ENCODE results near the gene SNORC.

DNA sequence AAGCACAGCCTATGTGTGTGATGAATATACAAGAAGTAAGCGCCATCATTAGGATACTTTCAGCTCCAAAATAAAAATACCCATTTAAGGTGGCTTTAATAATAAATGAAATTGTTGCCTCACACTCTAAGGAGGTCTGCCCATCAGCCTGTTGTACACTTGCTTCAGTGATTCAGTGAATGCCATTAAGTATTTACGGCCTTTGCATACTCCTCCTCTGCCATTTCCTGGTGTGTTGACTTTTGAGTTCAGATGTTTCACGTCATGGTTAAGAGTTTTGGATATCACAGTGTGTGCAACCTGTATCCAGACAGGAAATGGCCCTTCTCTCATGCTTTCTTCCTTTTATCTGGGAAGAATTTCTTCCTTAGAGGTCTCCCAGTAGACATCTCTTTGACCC lies 38.6 kb upstream of the SNORC start:
- TF ChIP-seq RAD21 (IDR thresholded peaks at IDR 0.05; ENCODE audit: low read length) = no peak
- TF ChIP-seq, protein P1, sequence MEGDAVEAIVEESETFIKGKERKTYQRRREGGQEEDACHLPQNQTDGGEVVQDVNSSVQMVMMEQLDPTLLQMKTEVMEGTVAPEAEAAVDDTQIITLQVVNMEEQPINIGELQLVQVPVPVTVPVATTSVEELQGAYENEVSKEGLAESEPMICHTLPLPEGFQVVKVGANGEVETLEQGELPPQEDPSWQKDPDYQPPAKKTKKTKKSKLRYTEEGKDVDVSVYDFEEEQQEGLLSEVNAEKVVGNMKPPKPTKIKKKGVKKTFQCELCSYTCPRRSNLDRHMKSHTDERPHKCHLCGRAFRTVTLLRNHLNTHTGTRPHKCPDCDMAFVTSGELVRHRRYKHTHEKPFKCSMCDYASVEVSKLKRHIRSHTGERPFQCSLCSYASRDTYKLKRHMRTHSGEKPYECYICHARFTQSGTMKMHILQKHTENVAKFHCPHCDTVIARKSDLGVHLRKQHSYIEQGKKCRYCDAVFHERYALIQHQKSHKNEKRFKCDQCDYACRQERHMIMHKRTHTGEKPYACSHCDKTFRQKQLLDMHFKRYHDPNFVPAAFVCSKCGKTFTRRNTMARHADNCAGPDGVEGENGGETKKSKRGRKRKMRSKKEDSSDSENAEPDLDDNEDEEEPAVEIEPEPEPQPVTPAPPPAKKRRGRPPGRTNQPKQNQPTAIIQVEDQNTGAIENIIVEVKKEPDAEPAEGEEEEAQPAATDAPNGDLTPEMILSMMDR (conservative IDR thresholded peaks at IDR 0.05; ENCODE audit: low read depth, low read length) = no peak
- no peak for TF ChIP-seq CEBPB (IDR thresholded peaks at IDR 0.05; ENCODE audit: low read depth, low read length)
- no peak for TF ChIP-seq SMC3 (IDR thresholded peaks at IDR 0.05; ENCODE audit: low read depth, low read length)
- TF ChIP-seq, protein P2, sequence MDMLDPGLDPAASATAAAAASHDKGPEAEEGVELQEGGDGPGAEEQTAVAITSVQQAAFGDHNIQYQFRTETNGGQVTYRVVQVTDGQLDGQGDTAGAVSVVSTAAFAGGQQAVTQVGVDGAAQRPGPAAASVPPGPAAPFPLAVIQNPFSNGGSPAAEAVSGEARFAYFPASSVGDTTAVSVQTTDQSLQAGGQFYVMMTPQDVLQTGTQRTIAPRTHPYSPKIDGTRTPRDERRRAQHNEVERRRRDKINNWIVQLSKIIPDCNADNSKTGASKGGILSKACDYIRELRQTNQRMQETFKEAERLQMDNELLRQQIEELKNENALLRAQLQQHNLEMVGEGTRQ (IDR thresholded peaks at IDR 0.05; ENCODE audit: low read depth, low read length) = no peak
- no peak for TF ChIP-seq POLR2A (IDR thresholded peaks at IDR 0.05; ENCODE audit: low read depth, low read length)
- TF ChIP-seq MAZ (IDR thresholded peaks at IDR 0.05; ENCODE audit: borderline replicate concordance, low read depth, low read length) = no peak
